PC-9 (cell line): ENCODE results near the gene REPS2. TPM values are rescaled to one million over a fixed set of nuclear protein-coding genes. Genes with fewer than 3 reads are reported as not detected.

Experiments
- BruUV-seq: library from RNA; stranded (reverse); fragments of 400-500 nt; replicated peaks from 2 replicates; lab custom pipeline; 2021; lab: Mats Ljungman, UMichigan
- CTCF ChIA-PET: fragments of 300-600 bp; sonication (Branson Sonifier 250); formaldehyde crosslinking; loops from one replicate; lab custom pipeline; 2022; ENCODE audit warnings: antibody characterized with exemption; lab: Charles Lee
- POLR2A ChIA-PET: fragments of 300-600 bp; sonication (Branson Sonifier 250); formaldehyde crosslinking; loops from one replicate; lab custom pipeline; 2022; ENCODE audit warnings: antibody characterized with exemption; ENCODE audit not compliant: unreplicated experiment; lab: Charles Lee
- DNase-seq, 2 experiments: peaks; one replicate each; pipeline versions ENCODE4 v3.0.0 to v3.0.0-alpha.2; 2015 to 2022; ENCODE audit warnings: mixed read lengths in 1 of 2
- H2AFZ ChIP-seq: fragments of 200-600 bp; sonication (generic); 2 replicates; pipeline ENCODE4 v1.8.1; 2017; ENCODE audit warnings: antibody characterized with exemption
- H3F3A ChIP-seq: fragments of 200-600 bp; sonication (generic); 2 replicates; pipeline ENCODE4 v1.8.1; 2017; ENCODE audit warnings: antibody characterized with exemption, mild to moderate bottlenecking, low read depth; ENCODE audit not compliant: insufficient read depth
- H3K27ac ChIP-seq: fragments of 200-600 bp; sonication (generic); 2 replicates; pipeline ENCODE4 v1.6.1; 2016; ENCODE audit warnings: mixed run types
- H3K27me3 ChIP-seq: fragments of 200-600 bp; sonication (generic); 2 replicates; pipeline ENCODE4 v1.6.1; 2016; ENCODE audit warnings: low read depth, mixed run types; ENCODE audit not compliant: insufficient read depth
- H3K36me3 ChIP-seq: fragments of 200-600 bp; sonication (generic); 2 replicates; pipeline ENCODE4 v1.6.1; 2016; ENCODE audit warnings: low read depth, mixed run types
- H3K4me1 ChIP-seq: fragments of 200-600 bp; sonication (generic); replicated peaks from 2 replicates; pipeline ENCODE4 v1.6.1; 2016; ENCODE audit warnings: mixed run types; ENCODE audit not compliant: insufficient read depth
- H3K4me2 ChIP-seq: fragments of 200-600 bp; sonication (generic); 2 replicates; pipeline ENCODE4 v1.6.1; 2017; ENCODE audit warnings: mixed run types
- H3K4me3 ChIP-seq: fragments of 200-600 bp; sonication (generic); 2 replicates; pipeline ENCODE4 v1.6.1; 2016; ENCODE audit warnings: mixed run types
- H3K79me2 ChIP-seq: fragments of 200-600 bp; sonication (generic); 2 replicates; pipeline ENCODE4 v1.6.1; 2017; ENCODE audit warnings: low read depth, mixed run types
- H3K9me2 ChIP-seq: fragments of 200-600 bp; sonication (generic); 2 replicates; pipeline ENCODE4 v1.8.1; 2017; ENCODE audit warnings: mild to moderate bottlenecking; ENCODE audit not compliant: insufficient read depth
- H3K9me3 ChIP-seq: fragments of 200-600 bp; sonication (generic); 2 replicates; pipeline ENCODE4 v1.8.1; 2016; ENCODE audit warnings: low read depth; ENCODE audit not compliant: insufficient read depth
- H4K20me1 ChIP-seq: fragments of 200-600 bp; sonication (generic); 2 replicates; pipeline ENCODE4 v1.8.1; 2017; ENCODE audit not compliant: insufficient read depth
- CTCF ChIP-seq: fragments of 200-600 bp; sonication (generic); conservative IDR thresholded peaks from 2 replicates; pipeline ENCODE4 v1.6.1; 2017; ENCODE audit warnings: mixed run types, antibody characterized with exemption, mild to moderate bottlenecking, moderate library complexity
- EZH2 ChIP-seq: fragments of 200-600 bp; sonication (generic); IDR thresholded peaks from 2 replicates; pipeline ENCODE4 v1.8.0; 2017; ENCODE audit warnings: antibody characterized with exemption, low read depth
- intact Hi-C: fragments of 100-400 bp; cut with micrococcal nuclease; formaldehyde crosslinking; loops from one replicate; pipeline ENCODE4 v1.10.0; 2022; ENCODE audit not compliant: unreplicated experiment
- total RNA-seq: library from RNA; stranded (reverse); gene quantifications from 2 replicates; pipeline ENCODE4 v1.2.3, GENCODE V29; 2021

Gene REPS2
- total RNA-seq, 1 experiment from 2014 or later = 29.2 TPM

GRCh38 chrX:17021851-17022604 is 75.6 kb downstream of the REPS2 start:
- Histone ChIP-seq H4K20me1 (no peaks in the 10 kb centered on the region), H3F3A (no peaks in the 10 kb centered on the region), H3K9me3 (no peaks in the 10 kb centered on the region), H2AFZ (no peak overlapping the region), H3K79me2 (no peaks in the 10 kb centered on the region), H3K4me3 (no peak overlapping the region), H3K27ac (no peak overlapping the region), H3K9me2 (no peaks in the 10 kb centered on the region), H3K27me3 (no peaks in the 10 kb centered on the region), H3K4me2 (no peak overlapping the region), H3K4me1 (no peaks in the 10 kb centered on the region), H3K36me3 (no peaks in the 10 kb centered on the region)
- intact Hi-C loops = no loop called here
- POLR2A ChIA-PET = no interaction called here
- BruUV-seq = no TSS peak
- no peak for DNase-seq
- CTCF ChIA-PET = no interaction called here
- TF ChIP-seq CTCF = no peak
- no peak for TF ChIP-seq EZH2

GRCh38 chrX:17023661-17024060 is 77.2 kb downstream of the REPS2 start:
- POLR2A ChIA-PET = interaction anchor here (0.6 kb wide), 1 partner anchor 266 kb away, joined by 6 read pairs; no protein-coding TSS in a partner anchor
- Histone ChIP-seq H3K36me3 (no peaks in the 10 kb centered on the region), H3K27me3 (no peaks in the 10 kb centered on the region), H3K4me2 (no peak overlapping the region), H4K20me1 (no peaks in the 10 kb centered on the region), H3K79me2 (no peaks in the 10 kb centered on the region), H3F3A (no peaks in the 10 kb centered on the region), H3K4me1 (no peaks in the 10 kb centered on the region), H3K4me3 (no peak overlapping the region), H3K27ac (no peak overlapping the region), H3K9me2 (no peaks in the 10 kb centered on the region), H3K9me3 (no peaks in the 10 kb centered on the region), H2AFZ (no peak overlapping the region)
- BruUV-seq = no TSS peak
- DNase-seq = no peak
- intact Hi-C loops = no loop called here
- TF ChIP-seq EZH2 = no peak
- no peak for TF ChIP-seq CTCF
- CTCF ChIA-PET = interaction anchor here (0.6 kb wide), 1 partner anchor 47 kb away, joined by 4 read pairs; no protein-coding TSS in a partner anchor

- H2AFZ ChIP-seq = no peak overlapping the region
- TF ChIP-seq CTCF = no peak
- TF ChIP-seq EZH2 = no peak
- no peaks in the 10 kb centered on the region for H3K79me2 ChIP-seq
- no peaks in the 10 kb centered on the region for H3K27me3 ChIP-seq
- no peaks in the 10 kb centered on the region for H3K9me2 ChIP-seq
- no peaks in the 10 kb centered on the region for H3F3A ChIP-seq
- H3K4me2 ChIP-seq = no peak overlapping the region
- CTCF ChIA-PET = no interaction called here
- H3K36me3 ChIP-seq = no peaks in the 10 kb centered on the region
- BruUV-seq = no TSS peak
- no peak overlapping the region for H3K27ac ChIP-seq
- no peaks in the 10 kb centered on the region for H3K4me1 ChIP-seq
- intact Hi-C loops = no loop called here
- DNase-seq = no peak
- no peaks in the 10 kb centered on the region for H4K20me1 ChIP-seq
- POLR2A ChIA-PET = no interaction called here
- H3K4me3 ChIP-seq = no peak overlapping the region
- no peaks in the 10 kb centered on the region for H3K9me3 ChIP-seq
These were observed 78.4 kb downstream of the REPS2 start for GRCh38 chrX:17024886-17025285.
